HG03025 (cell line): ENCODE measurements around the gene OMP.

Experiments used
- ATAC-seq: cut with Tn5 transposase; IDR thresholded peaks from one replicate; pipeline ENCODE4 v1.9.1; 2021; ENCODE audit warnings: mild to moderate bottlenecking, moderate library complexity; ENCODE audit not compliant: unreplicated experiment, low FRiP score

Gene OMP

GRCh38 chr11:77151804-77152509, 49.3 kb downstream of the OMP start:
- ATAC-seq = no peak

- ATAC-seq = no peak
Measured at GRCh38 chr11:77152846-77153245, 50.2 kb downstream of the OMP start.
